Epithelial cell of esophagus (primary cell): ENCODE results near the gene INTS11.

Experiments
- DNase-seq: peaks from one replicate; pipeline ENCODE4 v3.0.0; 2010; ENCODE audit warnings: low read depth
- H3K4me3 ChIP-seq: 2 replicates; pipeline ENCODE4 v1.5.1; 2011; ENCODE audit warnings: mild to moderate bottlenecking, low read length, control low read depth
- TF ChIP-seq, protein P1 (sequence below): IDR thresholded peaks from 2 replicates; pipeline ENCODE4 v1.5.1; 2011; ENCODE audit warnings: low read depth, mild to moderate bottlenecking, low read length, control low read depth, inconsistent platforms; ENCODE audit not compliant: insufficient read depth; ENCODE audit errors: missing control alignments

INTS11 gene

DNA sequence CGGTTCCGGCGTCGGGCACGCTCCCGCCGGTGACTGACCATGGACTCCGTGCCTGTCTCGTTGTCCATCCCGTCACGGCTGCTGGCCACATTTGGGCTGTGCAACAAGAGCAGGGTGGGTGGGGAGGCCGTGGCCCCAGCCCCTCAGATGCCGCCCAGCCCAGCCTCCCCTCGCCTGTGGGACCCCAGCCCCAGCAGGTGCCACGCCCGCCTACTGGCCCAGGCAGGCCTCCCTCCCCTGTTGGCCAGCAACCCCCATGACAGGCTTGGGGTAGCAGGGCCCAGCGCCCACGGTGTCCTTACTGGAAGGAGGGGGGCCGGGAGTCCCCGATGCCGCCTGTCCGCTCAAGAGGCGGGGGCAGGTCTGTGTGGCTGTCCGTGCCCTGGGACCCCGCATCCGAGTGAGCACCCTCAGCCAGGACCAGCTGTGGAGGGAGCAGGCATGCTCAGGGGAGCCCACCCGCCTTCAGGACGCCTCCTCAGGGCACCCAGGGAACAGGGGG, 17.7 kb upstream of the INTS11 start:
- DNase-seq = no peak
- H3K4me3 ChIP-seq = no peak overlapping the region
- TF ChIP-seq, protein P1, sequence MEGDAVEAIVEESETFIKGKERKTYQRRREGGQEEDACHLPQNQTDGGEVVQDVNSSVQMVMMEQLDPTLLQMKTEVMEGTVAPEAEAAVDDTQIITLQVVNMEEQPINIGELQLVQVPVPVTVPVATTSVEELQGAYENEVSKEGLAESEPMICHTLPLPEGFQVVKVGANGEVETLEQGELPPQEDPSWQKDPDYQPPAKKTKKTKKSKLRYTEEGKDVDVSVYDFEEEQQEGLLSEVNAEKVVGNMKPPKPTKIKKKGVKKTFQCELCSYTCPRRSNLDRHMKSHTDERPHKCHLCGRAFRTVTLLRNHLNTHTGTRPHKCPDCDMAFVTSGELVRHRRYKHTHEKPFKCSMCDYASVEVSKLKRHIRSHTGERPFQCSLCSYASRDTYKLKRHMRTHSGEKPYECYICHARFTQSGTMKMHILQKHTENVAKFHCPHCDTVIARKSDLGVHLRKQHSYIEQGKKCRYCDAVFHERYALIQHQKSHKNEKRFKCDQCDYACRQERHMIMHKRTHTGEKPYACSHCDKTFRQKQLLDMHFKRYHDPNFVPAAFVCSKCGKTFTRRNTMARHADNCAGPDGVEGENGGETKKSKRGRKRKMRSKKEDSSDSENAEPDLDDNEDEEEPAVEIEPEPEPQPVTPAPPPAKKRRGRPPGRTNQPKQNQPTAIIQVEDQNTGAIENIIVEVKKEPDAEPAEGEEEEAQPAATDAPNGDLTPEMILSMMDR = no peak

DNA sequence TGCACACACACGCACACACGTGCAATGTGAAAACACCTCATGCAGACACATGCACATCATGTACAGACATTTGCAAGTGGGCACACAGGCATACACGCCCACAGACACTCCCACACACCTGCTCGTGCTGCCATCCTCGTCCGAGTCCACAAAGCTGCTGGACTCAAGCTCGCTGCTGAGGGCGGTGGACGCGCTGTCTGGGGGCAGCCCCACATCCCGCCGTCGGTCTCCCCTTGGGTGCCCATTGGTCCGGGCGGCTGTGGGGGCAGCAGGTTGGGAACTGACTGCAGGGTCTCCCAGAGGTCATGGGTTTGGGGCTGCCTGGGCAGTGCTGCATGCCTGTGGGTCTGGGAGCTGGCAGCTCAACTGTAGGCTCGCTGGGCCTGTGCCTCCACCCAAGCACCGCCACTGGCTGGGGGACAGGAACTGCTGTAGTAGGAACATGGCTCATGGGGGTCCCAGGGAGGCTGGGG, 17.1 kb upstream of the INTS11 start:
- TF ChIP-seq, protein P1 = no peak
- no peak overlapping the region for H3K4me3 ChIP-seq
- no peak for DNase-seq

DNA sequence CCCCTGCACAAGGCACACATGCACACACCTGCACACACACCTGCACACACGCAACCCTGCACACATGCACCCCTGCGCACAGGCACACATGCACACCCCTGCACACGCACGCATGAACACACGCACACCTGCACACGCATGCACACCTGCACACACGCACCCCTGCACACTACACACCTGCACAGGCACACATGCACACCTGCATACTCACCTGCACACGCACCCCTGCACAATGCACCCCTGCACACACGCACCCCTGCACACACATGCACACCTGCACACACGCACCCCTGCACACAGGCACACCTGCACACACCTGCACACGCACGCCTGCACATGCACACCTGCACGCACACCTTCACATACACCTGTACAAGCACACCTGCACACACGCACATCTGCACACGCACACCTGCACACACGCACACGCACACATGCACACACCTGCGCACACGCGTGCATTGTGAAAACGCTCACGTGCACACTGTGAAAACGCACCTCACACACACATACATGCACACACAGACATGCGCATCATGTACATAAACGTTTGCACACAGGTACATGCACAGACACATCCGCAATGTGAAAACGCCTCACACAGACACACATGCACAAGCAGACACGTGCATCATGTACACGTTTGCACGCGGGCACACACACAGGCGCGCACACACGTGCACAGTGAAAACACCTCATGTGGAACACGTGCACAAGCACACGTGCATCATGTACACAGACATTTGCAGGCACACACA, 16.5 kb upstream of the INTS11 start:
- TF ChIP-seq, protein P1 = no peak
- no peak overlapping the region for H3K4me3 ChIP-seq
- no peak for DNase-seq

DNA sequence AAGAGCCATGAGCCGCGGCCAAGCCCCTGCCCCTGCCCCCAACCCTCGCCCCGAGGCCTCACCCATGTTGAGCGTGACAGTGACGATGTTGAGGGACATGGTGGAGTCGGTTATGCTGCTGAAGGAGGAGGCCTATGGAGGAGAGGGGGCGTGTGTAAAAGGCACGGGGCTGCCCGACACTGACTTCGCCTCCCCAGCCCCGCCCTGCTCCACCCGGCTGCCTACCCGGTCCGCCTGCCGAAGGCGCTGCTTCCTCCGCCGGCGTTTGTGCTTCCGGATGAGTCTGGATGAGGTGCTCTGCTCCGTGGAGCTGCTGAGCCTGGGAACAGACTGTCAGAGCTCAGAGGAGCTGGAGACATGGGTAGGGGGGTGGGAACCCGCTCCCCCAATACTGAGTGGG, 15.7 kb upstream of the INTS11 start:
- no peak for DNase-seq
- TF ChIP-seq, protein P1 = no peak
- H3K4me3 ChIP-seq = no peak overlapping the region

DNA sequence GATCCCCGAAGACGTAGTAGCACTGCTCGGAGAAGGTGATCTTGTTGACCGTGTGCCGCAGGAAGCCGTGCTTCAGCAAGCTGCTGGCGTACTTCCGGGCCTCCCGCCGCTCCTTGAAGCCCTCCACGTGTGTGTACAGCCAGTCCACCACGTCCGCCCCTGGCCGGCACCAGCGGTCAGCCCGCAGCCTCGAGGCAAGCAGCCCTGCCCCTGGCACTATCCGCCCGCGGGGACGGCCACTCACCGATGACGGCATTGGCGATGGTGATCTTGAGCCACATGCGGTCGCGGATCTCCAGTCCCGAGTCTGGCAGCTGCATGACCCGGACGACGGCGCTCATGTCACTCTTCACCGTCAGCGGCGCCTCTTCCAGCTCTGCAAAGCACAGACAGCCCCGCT, 13.8 kb upstream of the INTS11 start:
- H3K4me3 ChIP-seq = no peak overlapping the region
- TF ChIP-seq, protein P1 = no peak
- no peak for DNase-seq

DNA sequence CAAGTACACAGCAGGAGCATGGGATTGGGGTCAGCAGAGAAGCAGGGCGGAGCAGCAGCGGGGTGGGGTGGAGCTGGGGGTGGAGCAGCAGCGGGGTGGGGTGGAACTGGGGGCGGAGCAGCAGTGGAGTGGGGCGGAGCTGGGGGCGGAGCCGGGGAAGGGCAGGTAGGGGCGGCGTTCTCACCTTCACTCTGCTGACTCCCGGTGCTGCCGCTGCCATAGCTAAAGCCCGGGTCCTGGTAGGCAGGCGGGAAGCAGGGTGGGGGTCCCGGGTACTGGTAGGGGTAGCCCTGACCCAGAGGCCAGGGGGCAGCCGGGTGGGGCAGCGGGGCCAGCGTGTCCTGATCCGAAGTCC, 13.3 kb upstream of the INTS11 start:
- DNase-seq = peak; percentile 77

More for the DNA sequence above, 13.3 kb upstream of the INTS11 start:
- TF ChIP-seq, protein P1 = no peak
- H3K4me3 ChIP-seq = no peak overlapping the region
